SK-N-MC (cell line): ENCODE measurements around the gene NACA2.
"Not testable (repeated sequence)": the region's sequence is repeated elsewhere in the genome, so short reads cannot be mapped to it uniquely, and the experiment has no call there.

ENCODE experiments used
- EZH2 ChIP-seq: fragments of 200-600 bp; sonication (generic); IDR thresholded peaks from one replicate; pipeline ENCODE4 v1.6.1; 2017; ENCODE audit warnings: antibody characterized with exemption
- POLR2AphosphoS5 ChIP-seq: IDR thresholded peaks from 2 replicates; pipeline ENCODE4 v1.6.1; 2012; ENCODE audit warnings: mild to moderate bottlenecking, low read depth, low read length, borderline replicate concordance

- not testable (repeated sequence) for TF ChIP-seq EZH2, POLR2AphosphoS5
Measured at GRCh38 chr17:61569525-61569924, 21.5 kb downstream of the NACA2 start.
